Ectodermal cell (in vitro differentiated cells): ENCODE measurements around the gene INTS1.

ENCODE experiments used
- H3K27ac ChIP-seq: 2 replicates; pipeline ENCODE4 v1.7.0; 2013; ENCODE audit warnings: mild to moderate bottlenecking, low read depth, low read length; ENCODE audit not compliant: insufficient read depth, poor library complexity, severe bottlenecking
- H3K27me3 ChIP-seq: 2 replicates; pipeline ENCODE4 v1.7.0; 2013; ENCODE audit warnings: mild to moderate bottlenecking, low read length; ENCODE audit not compliant: insufficient read depth, control insufficient read depth, poor library complexity, severe bottlenecking
- H3K36me3 ChIP-seq: one replicate; pipeline ENCODE4 v1.7.0; 2013; ENCODE audit warnings: low read length; ENCODE audit not compliant: control insufficient read depth, insufficient read depth
- H3K4me1 ChIP-seq: one replicate; pipeline ENCODE4 v1.7.0; 2013; ENCODE audit warnings: low read length; ENCODE audit not compliant: control insufficient read depth, insufficient read depth
- H3K4me3 ChIP-seq: 2 replicates; pipeline ENCODE4 v1.7.0; 2013; ENCODE audit warnings: low read depth, low read length, control low read depth; ENCODE audit not compliant: insufficient read depth
- H3K9me3 ChIP-seq: 2 replicates; pipeline ENCODE4 v1.7.0; 2013; ENCODE audit warnings: mild to moderate bottlenecking, low read length, moderate library complexity; ENCODE audit not compliant: control insufficient read depth
- WGBS, 2 experiments: methylation state at CpG; one replicate each; pipeline ENCODE4 v1.1.7; 2013; ENCODE audit warnings: missing lambda C conversion rate in 2 of 2; 5-methylcytosine and 5-hydroxymethylcytosine counted together

INTS1 gene

GRCh38 chr7:1495564-1496242, 8.5 kb downstream of the INTS1 start:
- Histone ChIP-seq H3K27me3 (no peaks in the 10 kb centered on the region), H3K4me3 (no peak overlapping the region), H3K36me3 (peaks cover 22% of the 10 kb centered on the region), H3K4me1 (no peaks in the 10 kb centered on the region), H3K27ac (no peak overlapping the region), H3K9me3 (no peaks in the 10 kb centered on the region)
- WGBS, 2 experiments = 94% methylated on average over 34 of the region's 34 CpGs

- 95 to 96% methylated on average over 27 of the region's 27 CpGs for WGBS, 2 experiments
- Histone ChIP-seq H3K4me3 (no peak overlapping the region), H3K27me3 (no peaks in the 10 kb centered on the region), H3K9me3 (no peaks in the 10 kb centered on the region), H3K27ac (no peak overlapping the region), H3K4me1 (no peaks in the 10 kb centered on the region), H3K36me3 (peaks cover 17% of the 10 kb centered on the region)
Measured at GRCh38 chr7:1494866-1495563, 9.2 kb downstream of the INTS1 start.

- Histone ChIP-seq H3K36me3 (peaks cover 17% of the 10 kb centered on the region), H3K27ac (no peak overlapping the region), H3K9me3 (no peaks in the 10 kb centered on the region), H3K27me3 (no peaks in the 10 kb centered on the region), H3K4me1 (no peaks in the 10 kb centered on the region), H3K4me3 (no peak overlapping the region)
- WGBS, 2 experiments = 93 to 94% methylated on average over 25 of the region's 25 CpGs
Measured at GRCh38 chr7:1494447-1494846, 9.7 kb downstream of the INTS1 start.

GRCh38 chr7:1493571-1493970, 10.6 kb downstream of the INTS1 start:
- no peak overlapping the region for H3K27ac ChIP-seq
- 95 to 96% methylated on average over 26 of the region's 26 CpGs for WGBS, 2 experiments
- H3K36me3 ChIP-seq = peaks cover 17% of the 10 kb centered on the region

GRCh38 chr7:1493129-1493528, 11.1 kb downstream of the INTS1 start:
- peaks cover 17% of the 10 kb centered on the region for H3K36me3 ChIP-seq
- H3K27me3 ChIP-seq = no peaks in the 10 kb centered on the region
- no peaks in the 10 kb centered on the region for H3K9me3 ChIP-seq
- no peak overlapping the region for H3K4me3 ChIP-seq
- no peak overlapping the region for H3K27ac ChIP-seq
- WGBS, 2 experiments = 96% methylated on average over 20 of the region's 20 CpGs
- H3K4me1 ChIP-seq = no peaks in the 10 kb centered on the region

More at GRCh38 chr7:1493571-1493970, 10.6 kb downstream of the INTS1 start:
- Histone ChIP-seq H3K4me3 (no peak overlapping the region), H3K9me3 (no peaks in the 10 kb centered on the region), H3K27me3 (no peaks in the 10 kb centered on the region), H3K4me1 (no peaks in the 10 kb centered on the region)

GRCh38 chr7:1492640-1493039, 11.5 kb downstream of the INTS1 start:
- WGBS, 2 experiments = 90 to 95% methylated on average over 31 to 33 of the region's 33 CpGs
- H3K27me3 ChIP-seq = no peaks in the 10 kb centered on the region
- H3K9me3 ChIP-seq = no peaks in the 10 kb centered on the region
- no peak overlapping the region for H3K4me3 ChIP-seq
- no peaks in the 10 kb centered on the region for H3K4me1 ChIP-seq
- peaks cover 17% of the 10 kb centered on the region for H3K36me3 ChIP-seq
- no peak overlapping the region for H3K27ac ChIP-seq

- Histone ChIP-seq H3K36me3 (peaks cover 17% of the 10 kb centered on the region), H3K27me3 (no peaks in the 10 kb centered on the region), H3K27ac (no peak overlapping the region), H3K9me3 (no peaks in the 10 kb centered on the region), H3K4me3 (no peak overlapping the region), H3K4me1 (no peaks in the 10 kb centered on the region)
- 94 to 98% methylated on average over 10 of the region's 10 CpGs for WGBS, 2 experiments
Measured at GRCh38 chr7:1492221-1492620, 12.0 kb downstream of the INTS1 start.

GRCh38 chr7:1490837-1491236, 13.4 kb downstream of the INTS1 start:
- H3K4me3 ChIP-seq = no peak overlapping the region
- WGBS, 2 experiments = 94 to 95% methylated on average over 19 of the region's 19 CpGs
- no peaks in the 10 kb centered on the region for H3K9me3 ChIP-seq
- no peak overlapping the region for H3K27ac ChIP-seq
- H3K27me3 ChIP-seq = no peaks in the 10 kb centered on the region
- no peaks in the 10 kb centered on the region for H3K4me1 ChIP-seq
- H3K36me3 ChIP-seq = peaks cover 17% of the 10 kb centered on the region

GRCh38 chr7:1489336-1489735, 14.9 kb downstream of the INTS1 start:
- Histone ChIP-seq H3K4me3 (no peak overlapping the region), H3K4me1 (no peaks in the 10 kb centered on the region), H3K9me3 (no peaks in the 10 kb centered on the region), H3K27ac (no peak overlapping the region), H3K36me3 (peaks cover 14% of the 10 kb centered on the region), H3K27me3 (no peaks in the 10 kb centered on the region)
- 93 to 95% methylated on average over 18 of the region's 18 CpGs for WGBS, 2 experiments

GRCh38 chr7:1488016-1488415, 16.2 kb downstream of the INTS1 start:
- WGBS, 2 experiments = 91% methylated on average over 20 of the region's 20 CpGs
- H3K4me3 ChIP-seq = no peak overlapping the region
- no peak overlapping the region for H3K27ac ChIP-seq
- H3K4me1 ChIP-seq = no peaks in the 10 kb centered on the region
- H3K9me3 ChIP-seq = no peaks in the 10 kb centered on the region
- peaks cover 15% of the 10 kb centered on the region for H3K36me3 ChIP-seq
- no peaks in the 10 kb centered on the region for H3K27me3 ChIP-seq
